Stimulated activated CD4-positive, alpha-beta T cell treated with anti-CD3 and anti-CD28 coated beads, TNF-alpha, amount 100 ng/mL, for 48 hours (primary cell): ENCODE results near the gene IRS2.

Experiments used
- DNase-seq, 3 donors: peaks; one replicate each; pipeline ENCODE4 v3.0.0-alpha.2; 2020; ENCODE audit warnings: low read depth in 3 of 3

The IRS2 gene

DNA sequence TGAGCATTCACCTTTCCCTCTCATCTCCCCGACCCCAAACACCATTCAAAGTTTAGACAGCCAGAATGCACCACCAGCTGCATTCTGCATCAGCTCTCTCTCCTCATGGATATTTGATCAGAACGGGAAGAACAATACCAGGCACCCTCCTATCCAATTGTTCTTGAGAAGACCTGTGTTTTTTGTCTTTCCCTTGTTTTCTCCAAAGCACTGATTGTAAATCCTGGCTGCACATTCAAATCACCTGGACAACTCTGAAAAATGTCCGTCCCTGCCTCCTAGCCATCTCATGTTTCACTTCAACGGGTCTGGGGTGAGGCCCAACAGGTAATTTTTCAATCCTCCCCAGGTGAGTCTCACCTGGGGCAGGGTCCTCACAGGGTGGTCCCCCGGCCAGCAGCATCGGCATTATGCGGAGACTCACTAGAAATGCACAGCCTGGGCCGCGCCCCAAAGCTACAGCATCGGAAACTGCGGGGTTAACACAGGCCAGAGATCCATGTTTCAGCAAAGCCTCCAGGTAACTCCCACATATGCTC, 5.5 kb downstream of the IRS2 start:
- no peak for DNase-seq

DNA sequence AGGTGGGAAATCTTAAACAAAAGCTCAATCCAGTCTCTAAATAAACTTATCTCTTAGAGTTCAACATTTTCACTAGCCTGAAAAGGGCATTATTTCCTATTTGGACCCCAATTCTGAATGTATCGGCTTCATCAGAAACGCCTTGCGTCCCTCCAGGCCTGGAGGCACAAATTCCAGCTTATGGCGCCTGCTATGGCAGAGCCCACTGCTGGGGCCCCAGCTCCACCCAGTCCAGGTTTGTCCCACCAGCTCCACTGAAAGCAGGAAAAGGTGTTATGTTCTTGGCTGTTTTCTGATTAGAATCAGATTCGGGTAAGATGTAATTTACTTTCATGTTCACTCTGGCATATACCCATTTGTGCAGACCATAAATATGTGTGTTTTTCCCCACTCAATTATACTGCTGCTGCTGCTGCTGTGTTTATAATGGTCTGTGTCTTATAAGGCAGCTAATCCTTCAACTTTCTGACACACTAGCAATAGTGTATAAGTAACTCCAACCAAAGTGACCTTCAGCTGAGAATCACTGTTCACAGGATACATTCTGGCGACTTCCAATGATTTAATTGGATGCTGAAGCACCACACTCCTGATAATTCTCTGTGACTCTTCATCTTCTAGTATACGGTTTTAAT, 6.4 kb downstream of the IRS2 start:
- DNase-seq, result no peak

DNA sequence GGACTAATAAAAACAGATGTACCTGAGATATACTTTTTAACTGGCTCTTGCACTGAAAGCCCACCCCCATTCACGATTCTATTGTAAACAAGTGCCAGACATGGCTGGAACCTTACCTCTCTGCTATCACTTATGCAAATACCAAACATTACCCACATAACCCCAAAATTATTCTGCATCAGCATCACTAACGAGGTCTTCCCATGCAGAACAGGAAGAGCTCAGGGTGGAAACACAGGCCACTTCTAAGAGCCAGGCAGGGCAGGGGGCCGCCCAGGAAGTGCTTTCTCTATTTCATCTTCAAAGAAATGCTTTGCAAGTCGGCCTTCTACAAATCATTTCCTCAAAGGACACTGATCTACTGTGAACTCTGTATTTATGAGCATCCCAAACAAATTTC, 7.3 kb downstream of the IRS2 start:
- peak in 1 of 3 donors; percentile 25 for DNase-seq

DNA sequence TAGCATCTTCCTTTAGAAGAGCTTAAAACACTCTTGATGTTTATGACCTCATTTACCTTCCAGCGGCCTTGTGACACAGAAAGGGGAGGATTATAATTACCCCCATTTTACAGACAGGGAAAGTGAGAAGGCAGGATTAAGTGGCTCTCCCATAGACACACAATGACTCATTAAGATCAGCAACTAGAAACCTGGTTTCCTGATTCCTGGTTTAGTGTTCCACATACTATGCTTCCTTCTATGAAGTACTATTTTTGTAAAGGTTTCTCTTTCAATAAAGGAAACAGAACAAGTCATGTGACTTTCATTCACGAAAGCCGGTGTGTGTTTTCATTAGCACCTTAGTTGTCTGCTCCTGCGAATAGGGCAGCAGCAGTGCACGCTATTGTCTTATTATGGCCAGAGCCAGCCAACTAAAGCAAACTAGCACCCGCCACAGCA, 8.3 kb downstream of the IRS2 start:
- DNase-seq, result no peak

DNA sequence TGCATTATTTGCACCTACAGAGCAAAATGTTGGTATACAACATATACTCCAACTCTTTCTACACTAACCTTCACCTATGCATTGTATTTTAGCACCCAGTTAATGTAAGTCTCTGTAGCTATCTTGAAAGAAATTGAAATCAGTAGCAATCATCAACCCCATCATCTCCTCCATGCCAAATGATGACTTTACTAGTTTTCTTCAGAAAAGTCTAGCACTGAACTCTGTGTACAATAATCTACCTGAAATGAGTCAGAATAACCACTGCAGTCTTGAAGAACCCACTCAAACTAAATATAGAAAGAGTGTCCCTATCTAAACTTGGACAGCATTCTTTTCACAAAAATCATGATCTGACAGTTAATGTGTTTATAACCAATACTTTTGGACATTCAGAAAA, 9.8 kb downstream of the IRS2 start:
- DNase-seq, result no peak

DNA sequence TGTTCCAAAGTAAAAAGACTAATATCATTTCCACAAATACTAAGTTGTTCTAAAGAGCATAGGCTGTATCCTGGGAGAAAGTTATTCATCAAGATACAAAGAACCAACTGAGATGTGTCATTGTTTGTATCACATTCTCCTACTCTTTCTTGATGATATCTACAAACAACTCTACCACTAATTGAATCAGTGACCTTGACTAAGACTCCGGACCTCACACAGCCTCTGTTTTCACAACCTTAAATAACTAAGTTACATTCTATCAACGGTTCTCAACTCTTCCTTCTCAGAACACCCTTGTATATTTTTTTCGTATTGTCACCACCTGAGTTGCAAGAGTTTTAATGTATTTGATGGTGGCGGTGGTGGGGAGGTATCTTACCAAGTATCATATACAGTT, 12.6 kb downstream of the IRS2 start:
- DNase-seq, result no peak

DNA sequence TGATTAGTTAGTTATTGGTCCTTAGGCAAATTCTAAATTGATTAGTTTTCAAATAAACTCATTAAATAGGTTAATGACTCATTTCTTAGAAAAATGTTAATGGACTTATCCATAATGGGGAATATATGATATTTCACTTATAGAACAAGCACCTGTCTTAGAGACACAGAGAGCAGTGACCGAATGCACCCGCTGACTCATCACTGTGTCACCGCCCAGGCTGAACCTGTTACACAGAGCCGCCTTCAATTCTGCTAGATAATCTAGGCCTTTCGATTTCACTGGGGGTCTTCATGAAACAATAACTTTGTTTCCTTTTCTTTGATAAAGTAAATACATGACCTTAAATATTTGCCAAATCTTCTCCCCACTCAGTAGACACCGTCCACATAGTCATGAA, 13.1 kb downstream of the IRS2 start:
- no peak for DNase-seq

DNA sequence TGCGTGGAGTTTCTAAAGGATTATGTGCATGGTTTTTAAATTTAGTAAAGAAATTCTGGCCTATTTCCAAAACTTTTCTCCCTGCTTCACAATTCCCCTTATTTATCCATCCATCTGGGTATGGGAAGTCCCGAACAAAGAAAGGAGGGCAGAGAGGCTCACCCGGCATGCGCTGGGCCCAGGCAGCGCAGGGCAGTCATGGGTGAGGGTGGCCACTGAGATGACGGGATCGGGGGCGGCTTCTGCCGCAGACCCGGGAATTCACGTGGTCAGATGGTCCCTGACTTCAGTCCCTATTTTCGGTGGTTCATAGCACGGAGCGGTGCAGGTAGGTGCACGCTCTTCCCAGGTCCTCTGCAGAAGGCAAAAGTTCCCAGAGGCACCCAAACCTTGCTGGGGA, 14.5 kb downstream of the IRS2 start:
- no peak for DNase-seq

DNA sequence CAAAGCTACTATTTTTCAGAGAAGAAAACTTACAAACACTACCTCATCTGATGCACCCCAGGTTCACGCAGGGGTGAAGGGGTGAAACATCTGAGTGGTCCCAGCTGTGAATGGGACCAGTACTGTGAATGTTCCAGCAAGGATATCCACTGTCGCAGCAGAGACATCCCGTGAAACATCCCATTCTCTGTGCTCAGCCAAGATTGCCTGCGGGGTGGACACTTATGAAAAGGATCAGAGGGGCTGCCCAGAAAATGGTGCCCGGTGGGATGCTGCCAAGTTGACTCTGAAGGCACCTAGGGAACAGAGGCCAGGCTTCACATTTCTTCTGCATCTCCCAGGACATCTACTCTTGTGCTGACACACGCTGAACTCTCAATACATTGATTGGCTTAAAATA, 15.9 kb downstream of the IRS2 start:
- DNase-seq, result no peak

DNA sequence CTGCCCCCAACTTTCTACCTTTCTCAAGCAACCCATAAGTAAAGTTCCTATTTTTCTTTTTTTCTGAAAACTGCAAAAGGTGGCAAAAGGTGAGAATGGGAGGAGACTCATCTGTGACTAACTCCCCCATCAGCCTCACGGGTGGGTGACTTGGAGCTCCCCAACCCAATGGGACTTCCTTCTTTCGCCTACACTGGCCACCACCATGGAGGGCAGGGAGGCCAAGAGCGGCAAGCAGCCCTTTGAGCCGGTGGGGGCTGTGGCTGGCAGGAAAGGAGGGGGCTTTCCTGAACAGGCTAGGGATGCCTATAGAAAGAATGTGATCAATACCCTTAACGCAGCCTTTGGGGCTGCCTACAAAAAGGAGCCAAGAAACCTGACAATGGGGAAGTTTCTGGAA, 16.5 kb downstream of the IRS2 start:
- no peak for DNase-seq

DNA sequence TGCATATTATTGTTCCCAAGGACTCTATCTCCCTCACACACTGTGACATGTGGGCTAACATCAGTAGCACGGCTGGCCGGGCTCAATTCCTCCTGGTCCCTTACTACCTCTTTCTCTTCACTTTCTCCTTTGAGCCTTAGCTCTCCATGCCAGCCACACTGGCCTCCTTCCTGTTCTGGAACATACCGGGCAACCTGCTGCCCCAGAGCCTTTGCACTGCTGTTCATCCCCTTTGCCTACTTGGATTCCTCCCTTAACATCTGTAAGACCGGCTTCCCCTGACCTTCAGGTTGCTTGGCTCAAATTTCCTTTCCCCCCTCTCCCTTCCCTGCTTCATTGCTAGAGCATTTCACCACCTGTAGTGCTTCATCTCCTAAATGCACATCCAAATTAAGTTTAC, 17.1 kb downstream of the IRS2 start:
- no peak for DNase-seq

DNA sequence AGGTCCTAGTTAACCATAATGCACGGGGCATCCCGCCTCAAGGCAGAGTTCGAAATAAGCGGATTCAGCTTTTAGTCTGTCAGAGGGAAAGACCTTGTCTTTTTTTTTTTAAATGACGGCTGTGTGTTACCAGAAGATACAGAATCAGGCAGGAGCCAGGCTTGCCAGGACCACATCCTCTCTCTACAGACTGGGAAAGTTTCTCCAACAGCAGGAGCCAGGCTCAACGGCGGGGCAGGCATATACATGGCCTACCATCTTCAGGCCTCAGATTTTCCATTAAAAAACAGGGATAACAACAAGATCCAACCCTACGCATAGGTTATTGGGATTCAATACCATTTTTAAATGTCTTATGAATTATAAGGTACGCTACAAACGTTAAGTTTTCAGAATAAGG, 17.8 kb downstream of the IRS2 start:
- DNase-seq, result no peak

DNA sequence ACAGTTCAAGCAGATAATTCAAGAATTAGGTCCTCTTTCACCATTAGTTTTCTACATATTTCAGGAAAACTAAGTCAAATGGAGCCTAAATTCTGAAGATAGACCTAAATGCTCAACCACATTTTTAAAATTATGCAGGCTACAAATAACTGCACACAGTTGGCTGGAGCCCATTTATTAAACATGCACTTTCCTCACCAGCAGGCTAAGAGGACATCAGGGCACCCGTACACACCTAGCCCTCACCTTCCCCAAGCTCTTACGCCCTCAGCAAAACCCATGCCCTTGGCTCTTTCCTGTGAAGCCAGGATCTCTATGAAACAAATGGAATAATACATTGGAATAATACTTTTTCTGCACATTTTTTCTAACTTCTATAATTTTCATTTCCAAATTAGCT, 18.2 kb downstream of the IRS2 start:
- DNase-seq, result no peak

DNA sequence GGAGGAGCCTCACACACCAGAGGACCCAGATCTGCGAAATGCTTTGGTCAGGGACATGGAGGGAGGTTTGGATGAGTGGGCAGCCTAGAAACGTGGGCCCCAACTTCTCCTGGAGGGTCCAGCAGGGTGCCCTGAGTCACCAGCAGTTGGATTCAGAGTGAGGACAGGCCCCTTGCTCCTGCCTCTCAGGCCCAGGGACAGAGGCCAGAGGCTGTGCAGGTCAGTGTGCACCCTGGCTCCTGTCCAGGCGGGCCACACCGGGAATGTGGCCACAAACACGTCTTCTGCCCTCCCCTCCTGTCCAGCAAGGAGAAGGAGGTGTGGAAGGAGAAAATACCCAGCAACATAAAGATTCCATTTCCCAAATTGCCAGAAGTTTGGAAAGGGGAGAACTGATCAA, 19.4 kb downstream of the IRS2 start:
- no peak for DNase-seq

DNA sequence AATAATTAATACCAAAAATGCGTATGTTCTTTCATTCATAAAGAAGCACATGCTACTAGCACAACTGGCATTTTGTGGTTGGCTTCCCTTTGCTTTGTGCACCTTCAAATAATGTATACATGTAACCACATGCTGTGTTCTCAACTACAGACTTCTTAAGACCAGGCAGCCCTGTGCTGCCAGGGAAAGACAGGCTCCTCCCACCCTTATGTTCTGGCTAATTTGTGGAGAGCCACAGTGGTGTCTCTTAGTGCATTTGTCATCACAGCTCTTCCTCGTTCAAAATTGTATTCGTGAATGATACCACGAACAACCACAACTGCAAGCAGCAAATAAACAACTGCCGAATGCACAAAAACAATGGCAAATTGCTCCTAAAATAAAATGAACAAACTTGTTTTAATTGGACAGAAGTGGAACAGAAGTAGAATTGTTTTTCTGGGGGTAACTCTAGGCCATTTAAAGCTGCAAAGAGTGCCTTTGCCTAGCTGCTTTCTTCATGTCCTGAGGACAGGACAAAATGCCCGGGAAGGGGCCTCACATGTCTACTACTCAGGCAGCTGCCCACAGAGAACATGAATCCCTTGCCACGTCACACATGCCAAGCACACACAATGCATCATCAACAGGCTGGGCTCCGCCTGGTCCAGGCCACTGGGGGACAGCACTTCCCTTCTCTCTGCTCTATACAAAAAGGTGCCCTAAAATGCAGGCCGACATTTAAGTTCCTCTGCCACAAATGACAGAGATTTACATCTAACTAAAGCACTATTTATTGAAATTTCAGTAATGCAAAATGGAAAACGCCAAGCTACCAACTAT, 21.7 kb downstream of the IRS2 start:
- DNase-seq, result no peak

DNA sequence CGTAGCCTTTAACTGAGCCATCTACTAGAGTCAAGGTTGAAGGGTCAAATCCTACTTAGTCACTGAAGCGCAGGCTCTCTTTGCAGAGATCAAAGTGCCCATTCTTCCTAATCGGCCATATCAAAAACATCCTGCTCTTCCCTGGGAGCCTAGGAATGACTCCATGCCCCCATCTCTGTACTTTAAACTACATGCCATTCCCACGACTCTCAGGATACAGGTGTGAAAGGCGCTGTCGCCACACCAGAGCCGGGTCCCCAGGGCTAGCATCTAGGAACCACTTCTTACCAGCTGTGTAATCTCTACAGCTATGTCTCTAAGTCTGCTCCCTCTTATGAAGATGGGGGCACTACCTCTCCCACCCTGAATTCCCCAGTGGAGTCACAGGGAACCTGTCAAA, 22.3 kb downstream of the IRS2 start:
- DNase-seq, result no peak

DNA sequence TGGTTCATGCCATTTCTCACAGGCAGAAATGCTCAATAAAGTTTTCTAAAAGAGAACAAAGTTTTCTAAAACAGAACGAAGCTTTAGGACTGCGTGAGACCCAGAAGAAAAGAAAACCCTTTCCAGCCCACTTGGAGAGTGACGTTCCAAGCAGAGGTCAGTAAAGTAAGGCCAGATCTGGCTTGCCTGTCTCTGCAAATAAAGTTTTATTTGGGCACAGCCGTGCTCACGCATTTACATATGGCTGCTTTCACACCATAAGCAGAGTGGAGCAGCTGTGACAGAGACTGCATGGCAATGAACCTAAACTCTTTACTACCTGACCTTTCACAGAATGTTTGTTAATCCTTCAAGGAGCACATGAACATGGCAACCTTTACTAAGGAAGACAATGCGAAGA, 23.6 kb downstream of the IRS2 start:
- no peak for DNase-seq

DNA sequence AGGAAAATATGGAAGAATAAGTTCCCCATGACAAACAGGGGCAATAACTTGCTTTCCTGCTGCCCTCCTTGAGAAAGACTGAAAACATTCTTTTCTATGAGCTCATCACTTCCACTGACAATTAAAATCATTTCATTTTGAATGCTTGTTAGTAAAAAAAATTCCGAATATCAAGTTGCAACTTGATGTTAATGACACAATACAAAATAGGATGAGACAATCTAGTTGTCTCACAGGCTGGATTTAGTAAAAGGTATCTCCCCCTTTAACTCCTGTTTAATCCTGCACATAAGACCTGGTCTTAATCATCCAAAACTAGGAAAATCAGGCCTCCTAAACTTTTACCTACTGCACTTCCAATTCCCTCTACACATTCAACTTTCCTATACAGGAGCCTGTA, 24.7 kb downstream of the IRS2 start:
- no peak for DNase-seq

DNA sequence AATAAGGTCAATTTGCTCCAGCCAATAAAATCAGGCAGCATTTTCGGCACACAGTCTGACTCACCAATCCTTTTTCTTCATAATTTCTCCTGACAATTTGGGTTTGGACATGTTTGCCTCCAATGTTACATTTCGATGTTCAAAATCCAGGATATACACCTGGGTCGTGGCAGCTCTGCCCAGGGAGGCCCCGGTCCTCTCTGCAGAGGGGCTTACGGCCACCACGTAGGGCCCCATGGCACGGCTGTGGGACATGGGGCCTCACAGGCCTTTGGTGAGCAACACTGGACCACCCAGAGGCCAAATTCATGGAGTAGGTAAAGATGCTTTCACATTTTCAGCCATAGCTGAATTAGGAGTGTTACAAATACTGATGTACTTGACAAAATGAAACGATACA, 25.4 kb downstream of the IRS2 start:
- DNase-seq, result no peak

DNA sequence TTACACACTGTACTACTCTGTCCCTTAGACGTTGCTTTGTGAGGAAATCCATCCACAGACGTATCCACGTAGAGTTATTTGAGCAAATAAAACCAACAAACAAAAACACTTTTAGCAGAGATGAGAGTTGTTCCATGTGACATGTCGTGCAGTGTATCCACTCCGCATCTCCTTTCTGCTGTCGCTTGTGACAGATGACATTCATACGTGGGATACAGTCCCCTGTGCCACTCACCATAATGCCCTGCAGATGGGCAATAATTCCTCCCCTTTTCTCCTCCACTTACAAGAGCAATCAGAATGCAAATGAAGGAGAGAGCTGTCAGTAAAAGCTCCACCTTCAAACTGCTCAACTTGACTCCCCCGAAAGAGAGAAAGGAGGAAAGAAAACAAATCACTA, 26.0 kb downstream of the IRS2 start:
- DNase-seq, result no peak

DNA sequence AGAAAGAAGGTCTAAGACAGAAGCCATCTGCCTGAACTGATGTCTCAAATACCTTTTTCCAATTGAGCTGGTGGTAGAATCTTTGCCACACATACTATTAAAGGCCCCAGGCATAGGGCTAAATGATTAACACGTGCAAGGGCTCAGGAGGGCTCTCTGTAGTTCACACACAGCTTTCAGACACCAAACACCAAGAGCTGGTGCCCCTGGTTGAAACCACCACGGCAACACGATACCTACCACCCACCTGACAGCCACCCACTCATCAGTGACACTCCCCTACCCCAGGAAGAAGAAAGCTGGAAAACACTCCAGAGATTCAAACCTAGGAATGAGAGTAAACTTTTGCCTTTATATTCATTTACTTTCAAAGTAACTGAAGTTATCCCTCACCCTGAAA, 26.8 kb downstream of the IRS2 start:
- no peak for DNase-seq

DNA sequence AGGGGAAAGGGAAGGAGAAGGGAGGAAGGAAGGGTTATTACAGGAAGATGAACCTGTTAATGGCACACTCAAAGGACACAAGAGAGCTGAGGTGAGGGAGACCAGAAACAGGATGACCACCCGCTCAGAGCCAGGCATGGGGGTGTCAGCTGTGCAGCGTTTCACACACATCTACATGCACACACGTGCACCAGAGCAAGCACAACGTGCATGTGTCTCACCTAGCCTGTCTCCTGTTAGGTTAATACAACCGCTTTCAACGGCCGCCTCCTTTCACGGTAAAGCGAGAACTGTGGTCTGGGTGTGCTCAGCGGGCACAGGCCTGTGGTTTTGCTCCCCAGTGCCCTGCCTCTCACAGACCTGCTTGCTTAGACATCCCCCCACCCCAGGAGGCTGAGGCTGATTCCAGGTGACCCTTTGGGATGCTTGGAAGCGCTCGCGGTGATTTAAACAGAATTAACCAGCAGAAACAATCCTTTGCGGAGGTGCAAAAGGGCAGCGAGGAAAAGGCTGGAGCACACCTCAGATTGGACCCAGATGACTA, 27.4 kb downstream of the IRS2 start:
- no peak for DNase-seq

DNA sequence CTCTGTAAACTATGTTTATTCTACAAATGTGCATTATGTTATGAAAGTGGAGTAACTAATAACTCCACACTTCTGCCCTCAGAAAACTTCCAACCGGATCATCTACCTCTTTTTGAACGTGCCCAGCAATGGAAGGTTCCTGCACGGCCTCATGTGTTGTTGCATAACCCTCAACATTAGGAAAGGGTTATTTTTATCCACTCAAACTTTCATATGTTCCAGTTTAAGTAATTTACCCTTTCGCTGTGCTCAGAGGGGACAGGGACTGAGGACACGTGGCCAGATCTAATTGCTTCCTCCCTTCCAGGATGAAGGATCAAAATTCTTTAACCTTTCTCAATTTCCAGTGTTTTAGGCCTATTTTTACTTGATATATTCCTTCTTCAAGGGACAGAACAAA, 29.6 kb downstream of the IRS2 start:
- DNase-seq, result no peak
